Midbrain (tissue), 1 donor: Measurements from ENCODE around the gene SLC38A5.
"Not testable (repeated sequence)": the region's sequence is repeated elsewhere in the genome, so short reads cannot be mapped to it uniquely, and the experiment has no call there.

Source experiments
- DNase-seq: peaks from one replicate; lab custom pipeline; 2025; lab: John Stamatoyannopoulos, UW

Gene SLC38A5

DNA sequence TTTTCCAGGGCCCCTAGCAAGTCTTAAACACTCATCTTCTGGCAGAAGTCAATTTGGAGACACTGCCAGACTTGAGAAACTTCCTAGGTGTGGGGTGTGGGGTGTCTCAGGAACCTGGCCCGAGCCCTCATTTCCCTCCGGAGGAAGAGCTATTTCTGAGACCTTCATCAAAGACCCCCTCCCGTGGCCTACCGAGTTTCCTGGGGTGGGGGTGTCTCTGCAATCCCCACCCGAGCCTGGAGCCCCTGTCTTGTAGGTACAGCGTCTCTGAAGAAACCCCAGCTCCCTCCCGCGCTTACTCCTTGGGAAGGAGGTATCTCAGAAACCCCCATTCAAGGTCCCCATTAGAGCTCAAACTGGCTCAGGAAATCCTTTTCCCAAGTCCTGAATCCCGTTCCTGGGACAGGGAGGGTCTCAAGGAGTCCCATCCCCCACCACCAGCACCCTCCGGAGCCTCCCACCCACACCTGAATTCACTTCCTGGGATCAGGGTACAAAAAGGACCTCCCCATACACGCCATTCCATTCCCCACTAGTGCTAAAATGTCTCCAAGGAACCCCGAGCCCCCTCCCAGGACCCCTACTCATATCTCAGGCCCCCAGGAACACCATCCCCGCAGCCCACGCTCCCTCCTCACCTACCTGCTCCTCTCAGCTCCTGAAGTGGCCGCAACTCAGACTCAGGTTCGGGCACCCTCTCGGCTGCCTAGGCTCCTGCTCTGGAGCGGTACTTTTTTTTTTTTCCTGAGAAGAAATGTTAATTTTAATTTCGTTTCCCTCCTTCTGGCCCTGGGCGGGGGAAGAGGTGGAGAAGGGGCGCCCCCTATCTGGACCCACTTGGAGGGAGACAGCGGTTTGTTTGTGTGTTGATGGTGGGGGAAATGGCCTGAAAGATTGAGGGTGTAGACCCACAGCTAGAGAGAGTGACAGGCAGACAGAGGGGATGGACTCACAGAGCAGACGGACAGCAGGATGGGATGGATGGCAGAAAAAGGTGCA lies 1.1 kb downstream of the SLC38A5 start:
- no peak for DNase-seq

DNA sequence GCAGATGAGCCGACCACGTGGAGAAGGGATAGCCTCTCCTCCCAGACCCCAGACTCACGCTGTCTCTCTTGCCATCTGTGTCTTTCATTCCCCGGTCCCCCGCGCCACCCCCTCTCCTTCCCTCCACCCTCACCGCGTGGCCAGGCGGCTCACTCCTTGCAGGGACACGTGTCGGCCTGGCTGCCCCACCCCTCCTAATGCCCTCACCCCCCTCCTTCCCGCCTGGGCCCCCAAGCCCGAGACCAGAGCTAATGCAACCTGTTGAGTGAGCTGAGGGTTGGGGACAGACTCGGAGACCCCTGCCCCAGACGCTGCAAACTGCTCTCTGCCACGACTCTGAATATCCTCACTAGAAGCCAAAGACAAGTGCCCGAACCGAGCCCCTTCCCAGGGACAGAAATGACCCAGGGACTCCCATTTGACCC lies 1.8 kb downstream of the SLC38A5 start:
- no peak for DNase-seq

DNA sequence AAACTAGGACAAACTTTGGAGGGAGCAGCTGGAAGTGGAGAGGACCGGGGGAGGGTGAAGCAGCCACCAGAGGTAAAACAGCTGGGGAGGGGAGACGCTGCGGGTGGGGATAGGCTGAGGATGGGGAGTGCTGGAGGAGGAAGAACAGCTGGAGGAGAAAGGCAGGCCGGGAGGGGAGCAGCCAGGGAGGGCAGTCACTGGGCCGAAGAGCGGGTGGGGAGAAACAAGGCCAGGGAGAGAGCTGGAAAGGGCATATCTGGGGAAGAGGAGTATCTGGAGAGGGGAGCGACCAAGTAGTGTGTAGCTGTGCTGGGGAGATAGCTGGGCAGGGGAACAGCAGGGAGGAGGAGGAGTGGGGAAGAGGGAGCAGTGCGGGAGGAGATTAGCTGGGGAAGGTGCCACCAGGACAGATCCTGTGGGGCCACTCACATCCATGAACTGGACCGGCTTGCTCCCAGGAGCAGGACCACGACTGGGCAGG lies 2.7 kb downstream of the SLC38A5 start:
- DNase-seq = no peak

DNA sequence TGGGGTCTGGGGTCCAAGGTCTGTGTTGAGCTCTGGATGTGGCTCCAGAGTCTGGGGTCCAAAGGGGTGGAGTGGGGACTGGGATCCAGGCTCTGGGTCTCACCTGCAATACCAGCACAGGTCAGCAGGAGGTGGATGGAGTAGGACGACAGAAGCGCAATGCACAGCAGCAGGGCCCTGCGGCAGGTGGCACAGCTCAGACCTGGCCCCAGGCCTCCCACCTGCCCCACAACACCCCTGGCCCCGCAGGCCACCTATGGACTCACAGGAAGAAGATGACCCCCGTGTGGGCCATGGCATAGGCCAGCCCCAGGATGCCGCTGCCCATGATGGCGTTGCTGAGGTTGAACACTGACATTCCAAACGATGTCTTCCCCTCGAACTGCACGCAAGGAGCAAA lies 3.4 kb downstream of the SLC38A5 start:
- no peak for DNase-seq

DNA sequence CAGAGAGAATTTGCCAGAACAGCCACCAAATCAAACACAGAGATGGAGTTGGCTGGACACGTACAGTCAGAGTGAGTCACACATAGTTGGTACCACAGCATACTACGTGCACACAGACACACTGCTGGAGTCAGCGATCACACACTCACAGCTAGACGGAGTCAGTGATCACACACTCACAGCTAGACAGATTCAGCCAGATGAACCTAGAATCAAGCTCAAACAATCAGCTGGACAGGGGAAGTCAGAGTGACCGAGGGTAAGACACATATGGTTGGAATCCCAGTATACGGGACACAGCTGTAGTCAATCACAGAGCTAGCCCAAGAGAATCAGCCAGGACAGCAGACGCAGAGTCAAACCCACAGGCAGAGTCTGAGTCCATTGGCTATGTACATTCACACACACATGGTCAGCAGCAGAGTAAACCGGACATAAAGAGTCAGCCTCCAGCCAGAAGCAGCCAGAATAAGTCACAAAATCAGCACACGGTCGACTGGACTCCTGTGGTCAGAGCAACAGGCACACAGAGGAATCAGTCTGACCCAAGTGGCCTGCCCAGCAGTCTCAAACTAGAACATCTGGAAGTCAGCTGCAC lies 4.6 kb downstream of the SLC38A5 start:
- DNase-seq = no peak

DNA sequence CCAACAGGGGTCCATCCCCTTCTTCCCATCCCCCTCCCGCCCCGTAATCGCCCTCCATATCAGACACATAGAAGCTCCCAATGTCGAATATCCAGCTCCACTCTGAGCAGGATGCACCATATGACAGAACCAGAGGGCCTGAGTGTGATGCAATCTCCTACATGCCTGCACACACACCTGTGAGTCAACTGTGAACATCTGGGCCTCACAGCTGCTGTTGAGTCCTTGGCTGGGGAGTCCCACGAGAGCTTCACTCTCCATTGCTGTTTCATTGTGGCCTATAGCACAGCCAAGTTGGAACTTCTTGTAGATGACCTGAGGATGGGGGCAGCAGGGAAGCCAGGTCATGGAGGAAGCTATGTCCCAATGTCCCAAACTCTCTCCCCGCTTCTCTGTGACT lies 8.2 kb downstream of the SLC38A5 start:
- no peak for DNase-seq

DNA sequence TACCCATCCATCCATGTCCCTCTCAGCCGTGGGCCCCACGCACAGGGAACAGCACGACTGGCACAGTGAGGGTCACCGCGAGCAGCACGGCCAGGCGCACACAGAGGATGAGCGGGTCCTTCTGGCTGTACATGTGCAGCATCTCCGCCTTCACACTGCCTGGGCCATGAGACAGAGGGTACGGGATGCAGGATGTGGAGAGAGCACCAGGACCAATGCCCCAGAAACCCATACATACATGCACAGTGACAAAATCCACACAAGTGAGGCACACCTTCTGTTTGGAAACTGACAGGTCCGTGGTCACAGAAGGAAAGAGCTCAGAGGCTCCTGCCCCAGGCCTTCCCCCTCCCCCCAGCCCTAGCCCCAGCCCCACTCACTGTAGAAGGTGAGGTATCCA lies 9.5 kb downstream of the SLC38A5 start:
- DNase-seq = no peak

DNA sequence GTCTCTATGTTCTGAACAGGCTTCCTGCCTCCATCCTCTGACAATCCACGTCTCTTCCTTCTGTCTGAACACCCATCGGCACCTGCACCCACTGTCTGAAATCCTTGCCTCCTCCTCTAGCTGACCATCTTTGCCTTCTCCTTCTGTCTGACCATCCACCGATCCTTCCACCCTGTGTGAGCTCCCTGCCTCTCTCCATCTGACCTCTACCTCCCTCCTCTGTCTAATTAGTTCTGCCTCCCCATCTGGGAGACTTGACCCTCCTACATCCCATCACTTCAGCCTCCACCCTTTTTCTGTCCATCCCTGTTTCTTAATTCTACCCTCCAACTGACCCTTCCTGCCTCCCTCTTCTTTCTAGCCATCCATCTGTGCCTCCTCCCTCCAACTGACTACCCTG lies 10.0 kb downstream of the SLC38A5 start:
- no peak for DNase-seq

DNA sequence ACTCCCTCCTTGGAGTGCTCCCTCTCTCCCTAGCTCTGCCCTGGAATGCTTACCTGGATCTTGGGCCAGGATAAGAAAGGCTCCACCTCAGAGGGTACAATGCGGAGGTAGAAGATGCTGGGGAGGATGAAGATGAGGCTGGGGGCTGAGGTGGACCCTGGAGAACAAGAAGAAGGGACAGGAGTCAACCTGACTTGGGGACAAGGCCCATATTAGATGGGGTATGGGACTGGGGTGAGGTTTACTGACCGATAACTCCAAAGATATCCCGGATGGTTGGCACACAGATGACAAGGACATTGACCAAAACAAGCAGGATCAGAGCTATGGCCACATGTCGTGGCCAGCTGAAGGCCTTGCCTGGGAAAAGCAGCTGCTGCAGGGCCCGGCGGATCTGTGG lies 10.6 kb downstream of the SLC38A5 start:
- DNase-seq = no peak

DNA sequence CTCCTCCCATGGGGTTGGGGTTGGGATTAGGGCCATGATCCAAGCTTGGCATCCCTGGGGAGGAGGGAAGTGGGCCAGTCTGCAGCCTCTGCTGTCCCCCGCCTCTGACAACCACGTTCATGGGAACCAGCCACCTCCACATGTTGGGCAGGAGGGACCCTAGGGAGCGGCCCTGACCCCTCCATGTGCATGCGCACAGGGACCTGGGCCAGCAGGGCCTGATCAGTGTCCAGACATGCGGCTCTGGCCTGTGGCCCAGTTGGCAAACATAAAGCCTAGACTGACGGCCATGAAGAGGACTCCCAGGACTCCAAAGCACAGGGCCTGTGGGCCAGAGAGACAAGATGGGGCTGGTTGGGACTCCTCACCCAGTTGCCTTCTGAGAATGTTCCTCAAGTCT lies 11.3 kb downstream of the SLC38A5 start:
- DNase-seq = no peak

DNA sequence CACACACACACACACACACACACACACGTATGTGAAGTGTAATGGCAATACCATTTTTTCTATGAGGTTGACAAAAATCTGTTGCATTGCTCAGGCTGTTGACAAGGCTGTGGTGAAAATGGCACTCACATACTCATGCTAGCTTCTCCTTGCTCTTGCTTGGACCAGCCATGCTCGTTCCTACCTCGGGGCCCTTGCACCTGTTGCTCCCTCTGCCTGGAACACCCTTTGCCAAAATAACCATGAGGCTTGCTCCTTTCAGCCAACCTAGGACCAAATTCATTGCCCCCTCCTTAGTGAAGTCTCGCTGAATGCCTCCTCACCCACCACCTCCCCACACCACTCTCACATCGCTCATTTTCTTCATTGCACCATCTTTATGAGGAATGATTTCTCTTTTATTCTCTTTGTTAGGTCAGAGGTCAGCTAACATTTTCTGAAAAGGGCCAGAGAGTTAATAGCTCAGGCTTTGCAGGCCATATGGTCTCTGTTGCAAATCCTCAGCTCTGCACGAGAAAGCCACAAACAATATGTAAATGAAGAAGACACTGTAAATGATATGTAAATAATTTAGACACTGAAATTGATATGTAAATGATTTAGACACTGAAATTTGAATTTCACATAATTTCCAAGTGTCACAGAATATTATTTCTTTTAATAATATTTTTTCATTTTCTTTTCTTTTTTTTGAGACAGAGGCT lies 13.3 kb downstream of the SLC38A5 start:
- DNase-seq = no peak

DNA sequence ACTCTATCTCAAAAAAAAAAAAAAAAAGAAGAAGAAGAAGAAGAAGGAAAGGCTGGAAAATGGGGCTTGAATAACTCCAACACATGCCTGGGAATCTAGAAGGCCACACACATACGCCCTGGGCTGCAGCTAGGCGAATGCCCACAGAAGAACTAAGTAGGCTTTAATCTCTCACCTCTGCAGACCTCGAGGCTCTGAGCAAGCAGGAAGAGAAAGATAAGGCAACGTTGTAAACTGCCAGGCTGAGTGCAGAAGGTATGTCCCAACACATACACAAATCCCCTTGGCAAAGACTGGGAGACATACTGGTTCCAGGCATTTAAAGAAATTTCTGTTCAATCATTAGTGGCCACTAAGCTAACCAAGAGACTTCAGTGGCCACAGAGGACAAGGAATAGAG lies 18.4 kb downstream of the SLC38A5 start:
- no peak for DNase-seq

DNA sequence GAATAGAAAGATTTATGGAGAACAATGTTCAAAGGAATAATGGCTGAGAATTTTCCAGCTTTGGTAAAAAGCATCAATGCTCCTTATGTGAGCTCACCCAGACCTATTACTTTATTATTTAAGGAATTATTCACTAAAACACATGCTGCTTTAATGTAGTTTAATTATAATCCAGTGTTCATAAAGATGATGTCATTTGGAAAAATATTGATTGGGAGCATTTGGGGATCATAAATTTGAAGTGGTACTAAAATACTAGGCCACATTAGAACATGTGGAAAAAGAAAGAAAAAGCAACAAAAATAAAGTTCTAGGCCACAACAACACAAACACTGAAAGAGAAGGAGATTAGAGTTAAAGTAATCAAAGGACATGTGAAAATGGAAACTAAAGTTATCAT lies 20.0 kb downstream of the SLC38A5 start:
- DNase-seq = no peak

DNA sequence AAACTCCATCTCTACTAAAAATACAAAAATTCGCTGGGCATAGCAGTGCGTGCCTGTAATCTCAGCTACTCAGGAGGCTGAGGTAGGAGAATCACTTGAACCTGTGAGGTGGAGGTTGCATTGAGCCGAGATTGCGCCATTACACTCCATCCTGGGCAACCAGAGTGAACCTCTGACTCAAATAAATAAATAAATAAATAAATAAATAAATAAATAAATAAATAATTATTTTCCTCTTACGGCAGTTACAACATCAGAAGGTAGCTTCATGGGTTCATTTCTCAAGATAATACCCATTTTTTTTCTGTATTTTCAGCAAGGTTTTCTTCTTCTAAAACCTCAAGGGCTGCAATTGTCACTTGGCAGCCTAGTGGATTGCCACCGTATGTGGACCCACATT lies 22.9 kb downstream of the SLC38A5 start:
- DNase-seq = not testable (repeated sequence)

DNA sequence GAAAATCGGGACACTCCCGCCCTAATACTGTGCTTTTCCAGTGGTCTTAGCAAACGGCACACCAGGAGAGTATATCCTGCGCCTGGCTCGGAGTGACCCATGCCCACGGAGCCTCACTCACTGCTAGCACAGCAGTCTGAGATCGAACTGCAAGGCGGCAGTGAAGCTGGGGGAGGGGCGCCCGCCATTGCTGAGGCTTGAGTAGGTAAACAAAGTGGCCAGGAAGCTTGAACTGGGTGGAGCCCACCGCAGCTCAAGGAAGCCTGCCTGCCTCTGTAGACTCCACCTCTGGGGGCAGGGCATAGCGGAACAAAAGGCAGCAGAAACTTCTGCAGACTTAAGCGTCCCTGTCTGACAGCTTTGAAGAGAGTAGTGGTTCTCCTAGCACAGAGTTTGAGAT lies 36.3 kb downstream of the SLC38A5 start:
- not testable (repeated sequence) for DNase-seq

DNA sequence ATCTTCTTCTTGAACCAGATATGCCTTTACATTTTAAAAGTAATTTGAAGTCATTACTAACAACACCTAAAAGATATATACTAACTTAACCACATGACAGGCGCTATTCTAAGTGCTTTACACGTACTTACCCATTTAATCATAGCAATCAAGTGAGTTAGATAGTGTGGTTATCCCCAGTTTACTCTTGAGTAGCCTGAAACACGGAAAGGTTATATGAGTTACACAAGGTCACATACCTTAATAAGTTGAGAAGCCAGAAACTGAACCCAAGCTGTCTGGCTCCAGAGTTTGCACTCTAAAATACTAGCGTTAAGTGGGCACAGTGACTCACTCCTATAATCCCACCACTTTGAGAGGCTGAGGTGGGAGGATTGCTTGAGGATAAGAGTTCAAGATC lies 39.9 kb downstream of the SLC38A5 start:
- not testable (repeated sequence) for DNase-seq

DNA sequence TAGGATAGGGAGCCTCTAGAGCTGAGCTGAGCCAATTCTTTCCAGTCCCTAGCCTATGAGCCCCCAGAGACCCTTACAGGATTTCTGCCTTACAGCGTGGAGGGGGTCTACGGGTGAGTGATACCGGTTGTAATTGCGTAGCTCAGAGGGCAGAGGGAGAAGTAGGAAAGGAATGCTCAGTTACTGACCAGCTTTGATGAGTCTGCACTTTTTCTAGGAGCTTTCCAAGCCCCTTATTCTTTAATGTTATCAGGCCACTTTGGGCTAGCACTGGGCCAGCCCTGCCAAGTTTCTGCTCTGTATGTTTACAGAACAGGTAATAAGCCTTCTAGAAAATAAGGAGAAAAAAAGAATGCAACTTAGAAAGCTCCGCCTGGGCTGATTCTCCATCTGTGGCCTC lies 40.5 kb downstream of the SLC38A5 start:
- DNase-seq = not testable (repeated sequence)

DNA sequence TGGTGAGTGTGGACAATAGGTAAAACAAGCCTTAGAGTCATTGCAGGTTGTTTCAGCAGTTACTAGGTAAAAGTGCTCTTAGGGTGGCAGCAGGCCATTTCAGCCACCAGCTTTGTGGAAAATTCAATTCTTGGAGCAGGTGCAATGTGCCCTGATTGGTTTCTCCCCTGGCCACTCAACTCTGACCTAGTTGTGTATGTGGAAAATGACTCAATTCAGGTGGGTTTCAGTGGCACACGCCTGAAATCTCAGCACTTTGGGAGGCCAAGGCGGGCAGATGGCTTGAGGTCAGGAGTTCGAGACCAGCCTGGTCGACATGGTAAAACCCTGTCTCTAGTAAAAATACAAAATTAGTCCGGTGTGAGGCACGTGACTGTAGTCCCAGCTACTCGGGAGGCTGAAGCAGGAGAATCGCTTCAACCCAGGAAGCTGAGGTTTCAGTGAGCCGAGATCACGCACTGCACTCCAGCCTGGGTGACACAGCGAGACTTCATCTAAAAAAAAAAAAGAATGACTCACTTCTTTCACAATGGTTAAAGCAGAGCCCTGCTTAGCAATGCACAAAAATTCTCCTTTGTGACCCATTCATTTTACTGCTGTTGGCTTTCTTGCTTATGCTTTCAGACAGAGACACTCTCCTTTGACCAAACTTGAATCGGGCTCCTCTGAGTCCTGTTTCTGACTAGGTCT lies 42.9 kb downstream of the SLC38A5 start:
- not testable (repeated sequence) for DNase-seq

DNA sequence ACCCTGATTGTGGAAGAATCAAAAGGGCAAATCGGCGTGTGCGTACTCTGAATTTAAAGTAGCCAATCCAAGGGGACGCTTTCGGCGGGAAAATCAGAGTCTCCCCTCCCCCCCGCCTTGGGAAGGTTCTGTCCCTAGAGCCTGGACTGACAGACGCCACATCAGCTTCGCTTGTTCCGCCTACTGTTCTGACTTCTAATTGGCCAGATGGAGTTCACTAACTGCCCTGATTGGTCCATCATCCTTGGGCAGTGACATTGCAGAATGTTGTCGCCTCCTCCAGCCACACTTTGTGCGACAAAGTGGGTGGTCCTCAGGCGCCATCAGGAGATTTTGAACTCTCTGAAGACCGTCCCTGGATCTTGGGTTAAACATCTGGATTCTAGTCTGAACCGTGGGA lies 58.2 kb downstream of the SLC38A5 start, which contains the start of gene SSX4B:
TSS of gene SSX4B (minus strand) at position 101 of the 400 bp plus-strand sequence. CDS start 588 bp downstream, outside the sequence.
- DNase-seq = not testable (repeated sequence)
